Thymus (tissue), 11 donors: ENCODE measurements around the gene NOS1AP. TPM values are rescaled to one million over a fixed set of nuclear protein-coding genes. Genes with fewer than 3 reads are reported as not detected.

Source experiments
- DNase-seq, 9 donors: peaks; one replicate each; pipeline ENCODE4 v3.0.0-alpha.2; 2013; ENCODE audit warnings: low spot score in 9 of 9, low read depth in 6 of 9, missing footprints in 1 of 9
- H3K27ac ChIP-seq, 2 donors: one replicate each; pipeline ENCODE4 v1.5.1; 2013; ENCODE audit warnings: control low read depth in 1 of 2, low read depth in 1 of 2, low read length in 1 of 2, mild to moderate bottlenecking in 1 of 2, moderate library complexity in 1 of 2
- H3K27me3 ChIP-seq, 2 donors: one replicate each; pipeline ENCODE4 v1.5.1; 2013; ENCODE audit warnings: low read length in 1 of 2; ENCODE audit not compliant: control insufficient read depth in 2 of 2, insufficient read depth in 1 of 2
- H3K36me3 ChIP-seq, 2 donors: one replicate each; pipeline ENCODE4 v1.5.1; 2013; ENCODE audit warnings: low read length in 1 of 2, mild to moderate bottlenecking in 1 of 2, moderate library complexity in 1 of 2; ENCODE audit not compliant: control insufficient read depth in 2 of 2, insufficient read depth in 2 of 2
- H3K4me1 ChIP-seq, 2 donors: one replicate each; pipeline ENCODE4 v1.5.1; 2013; ENCODE audit warnings: low read length in 2 of 2; ENCODE audit not compliant: control insufficient read depth in 2 of 2, insufficient read depth in 2 of 2
- H3K4me3 ChIP-seq, 2 donors: one replicate each; pipeline ENCODE4 v1.5.1; 2013; ENCODE audit warnings: low read length in 2 of 2, control low read depth in 1 of 2, mild to moderate bottlenecking in 1 of 2
- H3K9me3 ChIP-seq, 2 donors: one replicate each; pipeline ENCODE4 v1.5.1; 2013; ENCODE audit warnings: low read length in 1 of 2, mild to moderate bottlenecking in 1 of 2; ENCODE audit not compliant: control insufficient read depth in 2 of 2, insufficient read depth in 1 of 2
- WGBS: extraction: QIAGEN DNeasy Blood & Tissue Kit; methylation state at CpG from one replicate; pipeline ENCODE4 v1.1.7; 2013; 5-methylcytosine and 5-hydroxymethylcytosine counted together
- polyA plus RNA-seq: library from polyadenylated mRNA; stranded (reverse); fragments of 200-250 nt; gene quantifications from one replicate; pipeline ENCODE4 v1.2.3, GENCODE V29; 2013
- total RNA-seq: library from RNA; stranded (reverse); fragments of 120-200 nt; gene quantifications from one replicate; pipeline ENCODE4 v1.2.4, GENCODE V29; 2013
- donor health status: healthy.

Gene NOS1AP
- total and polyA plus RNA-seq, 2 donors: 0.05 to 0.30 TPM

- H3K4me3 ChIP-seq: no peak overlapping the region
- no peaks in the 10 kb centered on the region for H3K27me3 ChIP-seq
- no peak for DNase-seq
- no peaks in the 10 kb centered on the region for H3K4me1 ChIP-seq
- no peak overlapping the region for H3K27ac ChIP-seq
- H3K9me3 ChIP-seq: no peaks in the 10 kb centered on the region
- WGBS: 76% methylated on average over 5 of the region's 5 CpGs
- no peaks in the 10 kb centered on the region for H3K36me3 ChIP-seq
Observed at GRCh38 chr1:162158624-162159271, 89.3 kb downstream of the NOS1AP start.

- H3K27ac ChIP-seq: no peak overlapping the region
- H3K4me1 ChIP-seq: no peaks in the 10 kb centered on the region
- no peaks in the 10 kb centered on the region for H3K9me3 ChIP-seq
- H3K36me3 ChIP-seq: no peaks in the 10 kb centered on the region
- H3K4me3 ChIP-seq: no peak overlapping the region
- DNase-seq: no peak
- 95% methylated on average over 2 of the region's 2 CpGs for WGBS
- H3K27me3 ChIP-seq: no peaks in the 10 kb centered on the region
Observed at GRCh38 chr1:162159515-162159914, 90.0 kb downstream of the NOS1AP start.

DNA sequence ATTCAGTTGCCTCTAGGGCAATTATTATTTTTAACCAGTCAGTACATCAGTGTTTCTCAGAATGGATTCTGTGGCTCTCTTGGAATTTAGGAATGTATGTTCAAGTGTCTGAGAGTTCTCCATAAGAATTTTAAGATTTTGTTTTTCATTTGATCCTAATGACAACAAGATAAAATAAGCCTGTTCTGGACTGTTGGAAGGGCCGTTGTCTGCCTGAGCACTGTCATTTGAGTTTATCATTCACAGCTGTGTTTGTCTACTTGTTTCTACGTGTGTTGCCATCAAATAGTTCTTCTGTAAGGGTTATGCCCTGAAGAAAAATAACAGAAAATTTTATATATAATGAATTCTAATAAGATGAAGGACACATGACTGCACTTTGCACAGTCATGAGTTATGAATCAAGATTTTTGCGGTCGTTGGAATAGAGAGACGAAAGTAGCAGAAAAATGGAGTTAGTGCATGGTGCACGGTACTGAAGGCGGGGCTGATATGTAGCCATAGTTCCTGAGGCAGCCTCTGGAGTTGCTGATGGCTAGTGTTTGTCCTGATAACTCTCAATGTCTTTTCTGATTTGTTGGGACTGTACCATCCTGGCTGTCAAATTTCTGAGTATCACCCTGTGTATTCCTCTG, 92.5 kb downstream of the NOS1AP start:
- Histone ChIP-seq H3K9me3 (no peaks in the 10 kb centered on the region), H3K36me3 (no peaks in the 10 kb centered on the region), H3K27ac (no peak overlapping the region), H3K4me3 (no peak overlapping the region), H3K27me3 (no peaks in the 10 kb centered on the region), H3K4me1 (no peaks in the 10 kb centered on the region)
- 85% methylated on average over 7 of the region's 7 CpGs for WGBS
- no peak for DNase-seq

- no peaks in the 10 kb centered on the region for H3K4me1 ChIP-seq
Observed at GRCh38 chr1:162165528-162165927, 96.0 kb downstream of the NOS1AP start.

DNA sequence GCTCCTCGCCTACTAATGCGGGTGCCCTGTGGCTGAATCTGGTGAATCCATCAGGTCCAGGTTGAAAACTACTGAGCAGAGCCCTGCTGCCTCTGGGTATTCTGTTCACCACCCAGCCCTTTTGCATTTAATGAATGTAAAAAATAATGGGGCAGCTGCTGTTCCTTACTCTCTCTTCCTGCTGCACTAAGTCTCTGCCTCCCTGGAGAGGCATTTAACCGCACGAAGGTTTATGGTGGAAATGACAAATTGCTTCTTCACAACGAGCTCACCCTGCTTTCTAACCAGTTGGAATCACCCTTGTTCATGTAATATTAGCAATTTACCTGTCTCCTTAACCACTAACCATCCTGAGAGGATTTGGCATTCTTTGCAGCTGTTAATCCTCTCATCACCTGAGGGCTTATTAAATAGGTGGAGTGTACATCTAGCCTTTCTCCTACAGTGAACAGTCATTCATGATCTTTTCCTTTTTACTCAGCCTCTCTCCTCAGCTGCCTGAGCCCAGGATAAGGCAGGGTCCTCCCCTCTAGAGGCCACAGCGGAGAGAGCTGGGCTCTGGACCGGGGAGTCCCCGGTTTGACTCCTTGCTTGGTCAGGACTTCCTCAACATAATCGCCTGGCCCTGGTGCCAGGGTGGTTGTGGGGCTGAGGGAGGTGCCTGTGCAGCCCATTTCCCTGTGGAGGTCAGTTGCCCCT, 97.6 kb downstream of the NOS1AP start:
- DNase-seq: no peak
- Histone ChIP-seq H3K27ac (no peak overlapping the region), H3K9me3 (no peaks in the 10 kb centered on the region), H3K4me1 (no peaks in the 10 kb centered on the region), H3K4me3 (no peak overlapping the region), H3K36me3 (no peaks in the 10 kb centered on the region), H3K27me3 (no peaks in the 10 kb centered on the region)
- WGBS: 87% methylated on average over 9 of the region's 9 CpGs

More at GRCh38 chr1:162165528-162165927, 96.0 kb downstream of the NOS1AP start:
- no peak for DNase-seq
- Histone ChIP-seq H3K36me3 (no peaks in the 10 kb centered on the region), H3K27me3 (no peaks in the 10 kb centered on the region), H3K27ac (no peak overlapping the region), H3K4me3 (no peak overlapping the region), H3K9me3 (no peaks in the 10 kb centered on the region)
- WGBS: 95% methylated on average over 3 of the region's 3 CpGs

GRCh38 chr1:162168261-162168660, 98.8 kb downstream of the NOS1AP start:
- Histone ChIP-seq H3K27ac (no peak overlapping the region), H3K27me3 (no peaks in the 10 kb centered on the region), H3K4me1 (no peaks in the 10 kb centered on the region), H3K9me3 (no peaks in the 10 kb centered on the region), H3K36me3 (no peaks in the 10 kb centered on the region), H3K4me3 (no peak overlapping the region)
- no peak for DNase-seq
- 87% methylated on average over 5 of the region's 5 CpGs for WGBS

DNA sequence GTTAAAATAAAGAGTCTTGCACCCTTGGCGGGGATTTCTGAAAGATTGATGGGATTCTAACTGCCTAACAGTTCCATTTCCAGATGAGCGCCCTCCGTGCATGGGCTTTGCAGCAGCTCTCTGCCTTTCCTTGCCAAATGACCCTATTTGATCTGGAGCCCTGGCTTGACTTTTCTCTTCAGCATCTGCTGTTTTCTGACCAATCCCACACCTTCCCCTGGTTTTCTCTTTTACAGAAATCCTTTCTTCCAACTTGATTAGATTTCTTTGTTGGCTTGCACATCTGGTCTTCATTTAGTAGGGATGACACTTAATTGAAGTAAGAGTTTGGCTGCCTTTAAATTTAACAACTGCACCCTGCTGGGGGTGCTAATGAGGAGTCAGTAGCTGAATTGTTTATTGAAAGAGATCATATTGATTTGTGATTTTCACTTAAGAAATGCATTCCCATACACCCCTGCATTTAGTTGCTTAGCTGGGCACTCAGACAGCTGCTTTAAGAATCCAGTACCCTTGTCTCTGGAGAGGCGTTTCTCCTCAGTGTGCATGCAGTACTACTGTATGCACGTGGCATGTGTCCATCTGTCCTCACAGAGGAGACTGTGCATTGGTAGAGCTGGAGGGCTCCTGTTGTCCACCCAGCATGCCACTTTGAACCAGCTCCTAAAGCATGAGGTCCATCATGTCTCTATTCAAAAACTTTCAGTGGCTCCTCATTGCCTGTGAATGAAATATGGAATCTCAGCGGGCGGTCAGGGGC, 99.7 kb downstream of the NOS1AP start:
- no peak overlapping the region for H3K27ac ChIP-seq
- no peaks in the 10 kb centered on the region for H3K36me3 ChIP-seq
- 95% methylated on average over 7 of the region's 7 CpGs for WGBS

GRCh38 chr1:162171111-162171510, 101.6 kb downstream of the NOS1AP start:
- no peaks in the 10 kb centered on the region for H3K4me1 ChIP-seq
- DNase-seq: no peak
- no peaks in the 10 kb centered on the region for H3K27me3 ChIP-seq
- no peaks in the 10 kb centered on the region for H3K9me3 ChIP-seq
- no peak overlapping the region for H3K27ac ChIP-seq
- H3K36me3 ChIP-seq: no peaks in the 10 kb centered on the region
- WGBS: 69% methylated on average over 3 of the region's 3 CpGs
- H3K4me3 ChIP-seq: no peak overlapping the region

More for the DNA sequence above, 99.7 kb downstream of the NOS1AP start:
- H3K9me3 ChIP-seq: no peaks in the 10 kb centered on the region
- DNase-seq: no peak
- H3K4me1 ChIP-seq: no peaks in the 10 kb centered on the region
- H3K4me3 ChIP-seq: no peak overlapping the region
- H3K27me3 ChIP-seq: no peaks in the 10 kb centered on the region
